Jurkat, Clone E6-1 (cell line): ENCODE results near the gene IHH. TPM values are rescaled to one million over a fixed set of nuclear protein-coding genes. Genes with fewer than 3 reads are reported as not detected.

Experiments
- DNase-seq: peaks from one replicate; pipeline ENCODE4 v3.0.0-alpha.2; 2011; ENCODE audit warnings: low read depth, low spot score
- H3K4me3 ChIP-seq: 2 replicates; pipeline ENCODE4 v1.5.1; 2011; ENCODE audit warnings: mild to moderate bottlenecking, low read length, control low read depth, moderate library complexity
- polyA plus RNA-seq: library from polyadenylated mRNA; unstranded; fragments of >200 nt; gene quantifications from one replicate; pipeline ENCODE4 v1.2.1, GENCODE V29; 2012; ENCODE audit warnings: missing spikeins; ENCODE audit not compliant: insufficient read length, insufficient read depth

The IHH gene
- polyA plus RNA-seq, result not detected

DNA sequence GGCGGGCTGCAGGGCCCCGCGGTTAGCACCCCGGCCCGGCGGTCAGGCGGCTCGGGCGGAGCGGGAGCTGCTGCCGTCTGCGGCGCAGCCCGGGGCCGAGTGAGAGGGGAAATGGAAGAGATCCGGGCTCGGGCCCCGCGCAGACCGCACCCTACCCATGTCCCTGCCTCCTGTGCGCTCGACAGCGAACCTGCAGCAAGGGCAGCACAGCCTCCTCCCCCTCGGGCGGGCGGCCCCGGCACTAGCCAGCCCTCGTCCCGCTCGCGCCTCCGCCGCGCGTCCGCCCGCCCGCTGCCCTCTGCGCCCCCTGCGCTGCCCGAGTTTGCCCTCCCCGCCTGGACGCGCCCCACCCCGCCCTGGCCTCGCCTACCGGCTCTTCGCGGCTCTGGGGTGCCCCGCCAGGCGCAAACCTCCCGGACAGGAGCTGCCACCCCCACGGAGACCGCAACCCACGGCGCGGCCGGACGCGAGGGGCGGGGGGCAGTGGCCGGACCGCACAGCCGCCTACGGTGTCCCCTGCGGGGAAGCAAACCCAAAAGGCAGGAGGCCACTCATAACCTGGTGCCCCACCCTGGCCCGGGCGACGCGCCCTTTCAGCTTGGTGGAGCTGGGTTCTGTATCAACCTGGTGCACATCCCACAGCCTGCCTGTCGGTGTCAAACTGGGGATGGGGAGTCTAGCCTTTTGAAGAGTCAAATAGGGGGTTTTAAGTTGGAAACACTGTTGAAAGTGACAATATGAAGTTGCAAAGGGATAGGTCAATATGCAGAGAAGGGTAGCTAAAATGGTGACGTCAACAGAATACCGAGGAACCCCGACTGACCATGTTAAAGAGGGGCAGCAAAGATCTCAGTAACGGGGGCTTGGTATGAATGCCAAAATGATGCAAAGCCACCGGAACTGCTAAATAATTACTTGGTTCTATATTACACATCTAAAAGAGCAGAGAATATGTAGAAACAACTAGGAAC, at the start of gene IHH:
IHH (minus strand) TSS at position 101 of the 971 bp plus-strand sequence. CDS start 454 bp downstream, outside the sequence.
- H3K4me3 ChIP-seq, result no peak within 1 kb of the TSS
- DNase-seq, result no peak

DNA sequence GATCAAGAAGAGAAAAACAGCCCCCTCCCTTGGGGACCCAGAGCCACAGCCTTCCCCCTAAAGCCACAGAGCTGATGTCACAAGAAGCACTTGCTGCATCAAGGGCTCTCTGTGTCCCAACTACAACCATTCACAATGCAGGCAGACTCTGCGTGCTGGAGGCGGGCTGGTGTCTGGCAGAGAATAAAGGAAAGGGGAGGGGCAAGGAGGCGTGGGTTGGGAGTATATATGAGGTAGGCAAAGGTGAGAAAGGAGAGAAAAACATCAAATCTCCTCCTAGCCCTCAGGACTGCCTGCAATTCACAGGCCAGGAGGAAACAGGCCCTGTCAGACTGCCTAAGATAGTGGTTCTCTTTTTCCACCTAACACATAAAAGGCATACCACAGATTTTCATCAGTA, 48.8 kb upstream of the IHH start:
- H3K4me3 ChIP-seq, result no peak overlapping the region
- peak; percentile 77 for DNase-seq

DNA sequence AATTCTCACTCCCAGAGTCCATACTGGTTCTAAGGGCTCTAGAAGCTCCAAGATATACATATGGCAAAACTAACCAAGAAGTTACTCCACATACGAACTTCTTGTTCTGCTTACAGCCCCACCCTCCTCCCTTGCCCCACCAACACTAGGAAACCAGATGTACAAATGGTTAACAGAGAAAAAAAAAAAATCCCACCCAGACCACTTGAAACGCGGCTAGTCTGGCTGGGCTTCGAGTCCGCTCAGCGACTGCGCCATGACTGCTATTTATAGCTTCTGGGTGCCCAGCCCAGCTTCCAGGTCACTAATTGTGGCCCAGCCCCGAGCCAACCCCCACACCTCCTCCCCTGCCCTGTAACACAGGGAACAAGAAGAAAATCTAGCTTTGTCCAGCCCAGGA, 47.0 kb upstream of the IHH start:
- no peak for DNase-seq
- H3K4me3 ChIP-seq, result no peak overlapping the region

DNA sequence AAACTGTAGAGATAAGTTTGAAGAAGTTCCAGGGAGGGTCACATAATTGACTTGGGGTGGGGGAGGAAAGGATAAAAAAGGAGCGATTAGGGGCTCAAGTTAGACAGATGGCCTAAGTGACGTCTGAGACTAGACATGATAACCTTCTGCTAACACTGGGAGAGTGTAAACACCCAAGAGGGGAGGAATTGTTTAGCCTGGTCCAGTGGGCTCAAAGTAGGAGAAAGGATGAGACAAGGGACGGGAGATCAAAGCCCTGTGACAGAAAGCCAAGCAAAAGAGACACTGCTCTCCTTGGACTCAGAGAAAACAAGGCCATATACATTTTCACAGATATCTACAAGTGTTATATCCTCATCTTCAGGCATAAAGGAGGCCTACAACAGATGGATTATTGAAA, 45.5 kb upstream of the IHH start:
- no peak for DNase-seq

DNA sequence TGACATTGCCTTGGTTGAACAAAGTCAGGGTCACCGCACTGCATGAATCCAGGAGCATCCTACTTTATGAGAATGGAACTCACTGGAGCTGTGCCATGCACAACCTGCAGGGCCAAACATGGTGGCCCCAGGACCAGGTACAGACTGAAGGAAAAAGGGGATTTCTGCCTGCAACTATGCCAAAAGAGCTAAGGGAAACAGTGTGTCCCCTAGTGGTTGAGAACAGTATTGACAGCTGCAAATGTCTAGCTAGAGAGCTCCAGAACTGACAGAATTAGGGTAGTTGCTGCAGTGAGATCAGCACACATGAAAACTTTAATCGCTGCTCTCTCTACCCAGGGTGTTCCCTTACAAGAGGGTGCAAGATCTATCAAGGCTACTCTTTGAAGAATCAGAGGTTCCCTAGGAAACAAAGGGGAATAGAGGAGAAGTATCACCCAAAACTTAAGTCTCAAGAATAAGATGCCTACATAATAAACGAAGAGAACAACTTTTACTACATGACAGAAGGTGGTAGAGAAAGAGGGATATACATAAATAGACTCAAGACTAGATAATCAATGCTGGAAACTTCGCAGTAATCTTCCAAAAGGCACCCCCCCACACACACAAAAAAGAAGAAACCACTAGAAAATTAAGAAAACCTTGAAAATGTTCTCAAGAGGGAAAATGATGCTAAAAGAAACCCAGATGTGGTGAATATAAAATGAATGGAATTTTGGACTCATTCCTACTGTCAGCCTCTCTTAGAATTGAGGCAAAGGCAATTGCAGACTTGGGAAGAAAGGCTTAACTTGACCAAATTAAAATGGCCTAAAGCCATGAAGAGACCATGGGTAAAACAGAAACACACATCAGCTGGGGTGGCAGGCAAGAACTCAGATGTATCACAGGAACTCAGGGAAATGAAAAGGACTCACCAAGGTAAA, 43.6 kb upstream of the IHH start:
- DNase-seq, result peak; percentile 29
- H3K4me3 ChIP-seq, result no peak overlapping the region

More for the DNA sequence above, 45.5 kb upstream of the IHH start:
- no peak overlapping the region for H3K4me3 ChIP-seq

DNA sequence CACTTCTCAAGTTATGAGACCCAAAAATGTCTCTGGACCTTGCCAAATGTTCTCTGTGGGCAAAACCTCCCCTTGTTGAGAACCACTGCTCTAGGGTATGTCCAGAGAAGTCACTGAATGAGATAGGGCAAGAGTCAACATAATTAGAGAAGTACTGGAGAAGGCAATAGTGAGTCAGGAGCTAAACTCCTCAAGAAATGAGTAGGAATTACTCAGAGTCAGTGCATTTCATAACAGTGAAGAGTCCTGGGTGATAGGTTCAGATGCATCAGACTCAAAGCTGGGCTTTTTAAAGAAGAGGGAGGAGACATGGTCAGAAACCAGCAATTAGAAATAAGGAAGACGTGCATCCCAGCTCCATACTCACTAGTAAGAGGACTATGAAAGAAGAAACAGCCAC, 38.6 kb upstream of the IHH start:
- no peak for DNase-seq
- no peak overlapping the region for H3K4me3 ChIP-seq

DNA sequence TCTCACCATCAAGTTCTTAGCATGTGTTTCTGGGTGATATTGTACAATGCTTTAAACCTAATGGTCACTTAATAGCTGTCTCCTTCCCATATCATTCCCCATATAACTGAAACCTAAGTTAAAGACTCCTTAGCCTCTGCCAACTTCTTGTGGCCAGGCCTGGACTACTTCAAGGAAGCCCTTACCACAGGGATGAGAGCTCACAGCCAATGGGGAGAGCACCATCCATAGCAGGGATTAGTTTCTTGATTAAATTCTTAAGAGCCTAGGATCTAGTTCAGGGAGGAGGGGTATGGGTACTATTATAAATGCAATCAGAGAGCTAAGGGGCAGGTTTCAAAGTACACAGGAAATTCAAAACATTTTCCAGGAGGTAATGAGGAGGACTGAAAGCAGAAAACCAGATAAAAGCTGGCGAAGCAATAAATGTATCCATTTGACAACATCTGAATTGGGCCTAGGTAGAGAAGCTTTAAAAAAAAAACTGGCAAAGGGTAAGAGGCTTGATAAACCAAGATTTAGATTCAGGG, 34.8 kb upstream of the IHH start:
- H3K4me3 ChIP-seq, result no peak overlapping the region
- DNase-seq, result no peak

DNA sequence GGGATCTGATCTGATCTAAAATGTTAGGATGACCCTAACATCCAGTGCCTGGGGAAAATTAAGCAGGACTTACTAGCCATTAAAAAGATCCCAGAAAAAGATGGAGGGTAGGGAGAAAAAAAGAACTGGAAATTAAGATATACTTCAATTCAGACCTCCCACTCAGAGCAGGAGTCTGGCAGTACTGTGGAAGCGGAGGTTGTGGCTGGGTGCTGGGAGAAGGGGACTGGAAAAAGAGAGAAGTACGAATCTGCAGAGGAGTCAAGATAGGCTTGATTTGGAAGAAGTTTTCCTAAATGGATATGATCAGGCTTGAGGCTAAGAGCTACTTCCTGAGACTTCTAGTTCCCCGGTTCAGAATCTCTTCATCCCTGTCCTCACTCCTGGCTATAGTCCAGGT, 33.5 kb upstream of the IHH start:
- H3K4me3 ChIP-seq, result no peak overlapping the region

DNA sequence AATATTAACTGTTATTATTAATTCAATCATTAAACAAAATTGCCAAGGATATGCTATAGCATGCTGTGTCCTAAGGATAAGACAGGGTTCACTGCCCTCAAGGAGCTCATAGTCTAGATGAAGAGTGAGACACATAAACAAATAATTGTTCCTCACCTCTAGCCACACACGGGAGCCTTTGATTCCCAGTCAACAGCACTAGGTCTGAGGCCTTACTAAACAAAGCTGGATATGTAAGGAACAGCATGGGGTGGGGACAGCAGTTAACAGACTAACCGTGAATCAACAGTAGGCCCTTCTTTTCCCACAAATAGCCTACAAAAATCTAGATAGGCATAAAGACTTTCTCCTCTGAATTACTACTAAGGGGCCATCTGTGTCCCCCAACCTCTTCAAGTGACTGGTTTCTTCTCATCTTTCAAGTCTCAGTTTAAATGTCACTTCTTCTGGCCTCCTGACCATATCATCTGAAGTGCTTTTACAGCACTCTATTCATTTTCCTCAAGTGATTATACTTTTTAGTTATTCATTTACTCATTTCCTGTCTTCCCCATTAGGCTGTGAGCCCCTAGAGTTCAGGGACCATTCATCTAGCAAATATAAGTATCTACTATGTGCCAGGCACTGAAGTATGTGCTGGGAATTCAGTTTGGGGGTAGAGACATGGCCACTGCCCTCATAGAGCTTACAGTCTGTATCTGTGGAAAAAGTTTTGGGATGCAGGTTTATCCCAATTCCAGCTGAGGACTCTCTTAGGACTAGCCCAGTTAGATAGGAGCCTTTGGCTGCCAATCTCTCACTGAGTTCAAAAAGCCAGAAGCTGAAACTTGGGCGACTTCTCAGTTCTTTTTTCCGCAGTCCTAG, 29.9 kb upstream of the IHH start:
- DNase-seq, result no peak
- no peak overlapping the region for H3K4me3 ChIP-seq

More for the DNA sequence above, 33.5 kb upstream of the IHH start:
- DNase-seq, result no peak

DNA sequence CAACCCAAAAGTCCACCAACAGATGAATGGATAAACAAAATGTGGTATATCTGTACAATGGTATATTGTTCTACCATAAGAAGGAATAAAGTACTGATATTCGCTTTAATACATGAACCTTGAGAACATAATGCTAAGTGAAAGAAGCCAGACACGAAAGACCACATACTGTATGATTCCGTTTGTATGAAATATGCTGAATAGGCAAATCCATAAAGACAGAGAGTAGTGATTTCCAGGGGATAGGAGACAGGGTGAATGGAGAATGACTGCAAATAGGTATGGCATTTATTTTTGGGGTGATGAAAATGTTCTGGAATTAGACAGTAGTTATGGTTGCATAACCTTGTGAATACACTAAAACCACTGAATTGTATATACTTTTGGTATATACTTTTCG, 28.6 kb upstream of the IHH start:
- no peak overlapping the region for H3K4me3 ChIP-seq
- no peak for DNase-seq

DNA sequence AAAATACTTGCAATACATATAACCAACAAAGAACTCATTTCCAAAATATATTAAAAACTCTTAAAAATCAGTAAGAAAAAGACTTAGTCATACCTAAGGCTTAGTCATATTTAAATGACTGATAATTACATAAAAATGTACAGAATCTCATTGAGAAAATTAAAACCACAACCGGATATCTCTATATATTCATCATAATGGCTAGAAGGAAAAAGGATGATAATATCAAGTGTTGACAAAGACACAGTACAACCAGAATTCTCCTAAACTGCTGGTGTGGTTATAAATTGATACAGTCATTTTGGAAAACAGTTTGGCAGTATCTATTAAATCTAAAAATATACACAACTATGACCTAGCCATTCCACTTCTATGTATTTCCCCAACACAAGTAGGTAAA, 27.1 kb upstream of the IHH start:
- no peak overlapping the region for H3K4me3 ChIP-seq
- no peak for DNase-seq

DNA sequence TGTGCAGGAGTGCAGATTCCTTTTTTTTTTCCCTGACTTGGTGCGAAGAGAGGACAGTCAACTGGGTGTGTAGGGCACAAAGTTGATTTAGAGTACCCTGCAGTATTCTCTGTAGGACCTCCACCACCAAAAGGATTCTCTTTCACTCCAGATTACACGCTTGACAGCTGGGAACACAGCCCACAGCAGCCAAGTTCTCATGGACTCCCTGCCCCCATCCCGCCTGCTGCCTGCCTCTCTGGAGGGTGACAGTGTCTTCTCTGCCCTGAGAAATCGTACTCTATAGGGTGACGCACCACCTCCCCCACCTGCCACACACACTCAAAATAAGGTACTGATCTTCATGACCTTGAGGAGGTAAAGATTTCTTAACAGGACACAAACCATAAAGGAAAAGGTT, 26.6 kb upstream of the IHH start:
- no peak overlapping the region for H3K4me3 ChIP-seq
- DNase-seq, result no peak

DNA sequence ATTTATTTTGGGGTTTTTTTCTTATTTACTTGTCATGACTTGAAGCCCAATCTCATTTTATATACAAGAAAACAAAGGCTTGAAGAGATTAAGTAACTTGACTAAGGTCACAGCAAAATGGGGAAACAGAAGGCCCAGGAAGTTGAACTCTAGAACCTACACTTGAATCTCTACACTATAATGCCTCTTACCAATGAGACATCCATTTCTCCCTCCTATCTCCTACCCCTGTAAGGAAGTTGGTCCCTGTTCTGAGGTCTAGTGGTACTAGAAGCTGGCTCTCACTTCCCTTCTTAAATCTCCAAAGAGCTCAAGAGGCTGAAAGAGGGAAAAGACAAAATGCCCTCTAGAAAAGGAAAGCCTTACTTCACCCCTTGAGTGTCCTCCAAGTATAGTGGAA, 25.5 kb upstream of the IHH start:
- no peak for DNase-seq
- H3K4me3 ChIP-seq, result no peak overlapping the region

DNA sequence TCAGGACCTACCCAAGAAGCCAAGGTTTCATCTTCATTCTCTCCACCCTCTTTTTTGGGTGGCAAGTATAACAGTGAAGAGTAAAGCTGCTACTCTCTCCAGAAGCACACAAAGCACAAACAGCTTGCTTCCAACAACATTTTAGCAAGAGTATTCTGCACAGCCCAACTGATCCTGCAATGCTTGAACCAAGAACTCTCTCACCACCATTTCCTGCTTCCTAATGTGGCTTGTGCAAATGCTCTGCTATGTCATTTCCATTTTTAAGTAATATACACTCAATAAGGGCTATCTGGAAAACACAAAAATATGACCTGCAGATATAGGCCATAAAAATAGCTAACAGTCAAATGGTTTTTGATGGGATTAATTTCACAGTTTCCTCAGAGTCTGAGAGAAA, 24.1 kb upstream of the IHH start:
- H3K4me3 ChIP-seq, result no peak overlapping the region

DNA sequence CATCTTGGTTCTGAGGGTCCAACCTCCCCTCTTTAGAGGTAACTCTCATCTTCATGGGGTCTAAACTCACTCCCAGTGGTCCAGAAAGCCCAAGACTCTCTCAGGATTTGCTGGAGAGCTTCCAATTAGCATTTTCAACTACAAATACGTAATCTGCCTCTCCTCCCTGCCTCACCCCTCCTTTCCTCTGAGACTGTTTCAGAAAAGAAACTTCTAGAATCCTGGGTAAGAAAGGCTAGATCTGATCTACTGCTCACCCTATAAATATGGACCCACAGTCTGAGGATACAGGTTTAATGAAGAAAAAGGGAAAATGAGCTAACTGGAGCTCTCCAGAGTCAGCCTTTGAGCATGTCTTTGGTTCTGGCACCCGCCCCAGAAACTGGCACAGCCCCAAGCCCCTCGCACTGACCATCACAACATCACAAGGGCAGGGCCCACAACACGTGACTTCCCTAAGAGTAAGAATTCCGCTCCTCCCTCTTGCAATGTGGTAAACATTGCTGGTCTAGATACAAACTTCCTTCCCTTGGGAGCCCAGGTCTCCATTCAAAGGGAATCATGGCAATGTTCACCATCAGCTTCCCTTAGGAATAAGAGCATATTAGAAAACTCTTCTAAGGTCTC, 21.7 kb upstream of the IHH start:
- no peak for DNase-seq
- no peak overlapping the region for H3K4me3 ChIP-seq

More for the DNA sequence above, 24.1 kb upstream of the IHH start:
- peak; percentile 62 for DNase-seq

DNA sequence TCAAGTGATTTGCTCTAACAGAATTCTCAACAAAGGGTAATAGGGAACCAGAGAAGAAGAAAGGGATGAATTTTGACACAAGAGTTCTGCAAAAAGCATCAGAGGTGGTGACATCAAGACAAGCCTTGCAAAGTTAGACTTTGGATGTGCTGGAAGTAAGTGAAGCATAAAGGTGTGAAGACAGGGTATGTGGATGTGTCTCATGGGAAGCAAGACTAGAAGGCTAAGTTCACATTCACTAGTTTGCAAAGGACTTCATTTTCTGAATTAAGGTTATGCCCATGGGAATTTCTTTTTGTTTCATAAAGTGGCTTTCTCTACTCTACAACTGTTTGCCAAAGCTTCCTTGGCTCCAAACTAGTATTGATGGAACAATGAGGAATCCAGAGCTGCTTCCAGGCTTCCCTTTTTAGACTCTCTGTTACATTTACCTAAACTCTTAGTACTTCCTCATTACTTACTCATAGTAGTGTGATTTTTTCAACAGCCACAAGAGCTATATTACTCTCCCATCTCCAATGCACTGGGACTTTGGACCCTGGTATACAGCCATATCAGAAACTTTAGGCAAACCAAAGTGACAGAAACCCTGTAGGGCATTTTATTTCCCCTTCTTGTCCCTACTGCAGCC, 21.1 kb upstream of the IHH start:
- no peak for DNase-seq
- no peak overlapping the region for H3K4me3 ChIP-seq

DNA sequence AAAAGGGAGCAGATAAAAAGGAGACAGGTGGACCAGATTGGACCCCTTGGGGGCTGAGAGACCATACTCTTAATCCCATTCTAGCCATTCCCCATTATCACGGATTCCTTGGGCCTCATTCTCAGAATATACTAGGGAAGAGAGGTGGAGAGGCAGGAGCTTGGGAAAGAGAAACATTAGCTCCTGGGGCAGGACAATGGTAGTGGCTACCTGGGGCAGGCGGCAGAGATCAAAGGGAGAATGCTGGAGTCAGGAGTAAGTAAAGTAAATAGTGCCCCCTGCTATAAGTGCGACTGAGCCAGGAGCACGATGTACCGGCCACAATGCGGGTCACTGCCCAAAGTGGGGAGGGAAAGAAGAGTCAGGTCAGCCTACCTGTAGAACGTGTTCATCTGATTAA, 20.4 kb upstream of the IHH start:
- DNase-seq, result no peak
- no peak overlapping the region for H3K4me3 ChIP-seq

DNA sequence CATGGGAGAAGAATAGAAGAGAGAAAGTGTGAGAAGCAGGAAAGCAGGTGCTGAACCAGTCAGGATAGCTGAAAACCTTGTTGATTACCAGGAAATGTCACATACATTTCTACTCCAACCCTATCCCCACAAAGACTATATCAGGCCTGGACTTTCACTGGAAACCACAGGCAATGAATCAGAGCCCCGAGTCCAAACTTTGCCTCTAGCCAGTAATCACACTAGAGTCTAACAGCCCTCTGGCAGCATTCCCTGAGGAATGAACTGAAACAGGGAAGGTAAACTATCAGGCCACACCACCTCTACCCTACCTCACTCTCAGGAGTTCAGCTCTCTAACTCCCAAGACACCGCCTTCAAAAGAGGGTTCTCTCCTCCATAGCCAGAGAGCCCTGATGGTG, 18.7 kb upstream of the IHH start:
- no peak for DNase-seq

More for the DNA sequence above, 18.7 kb upstream of the IHH start:
- H3K4me3 ChIP-seq, result no peak overlapping the region
